HS-27A (cell line): ENCODE results near the gene ZBTB7A.

Source experiments
- DNase-seq: peaks from one replicate; pipeline ENCODE4 v3.0.0-alpha.2; 2012; ENCODE audit warnings: low read depth, missing footprints

The ZBTB7A gene

GRCh38 chr19:4035582-4035981 is 31.1 kb downstream of the ZBTB7A start:
- no peak for DNase-seq

GRCh38 chr19:4035018-4035566 is 31.6 kb downstream of the ZBTB7A start:
- DNase-seq, result no peak

- no peak for DNase-seq
Observed at GRCh38 chr19:4034048-4035017, 32.4 kb downstream of the ZBTB7A start.

GRCh38 chr19:4033028-4033956 is 33.4 kb downstream of the ZBTB7A start:
- no peak for DNase-seq

- no peak for DNase-seq
Observed at GRCh38 chr19:4032436-4032835, 34.3 kb downstream of the ZBTB7A start.

GRCh38 chr19:4031420-4031819 is 35.3 kb downstream of the ZBTB7A start:
- no peak for DNase-seq

GRCh38 chr19:4030981-4031380 is 35.7 kb downstream of the ZBTB7A start:
- no peak for DNase-seq

- DNase-seq, result no peak
Observed at GRCh38 chr19:4030552-4030951, 36.1 kb downstream of the ZBTB7A start.

- no peak for DNase-seq
Observed at GRCh38 chr19:4029247-4029614, 37.5 kb downstream of the ZBTB7A start.

- DNase-seq, result no peak
Observed at GRCh38 chr19:4028334-4029246, 38.1 kb downstream of the ZBTB7A start.

GRCh38 chr19:4027146-4027545 is 39.6 kb downstream of the ZBTB7A start:
- DNase-seq, result no peak

- no peak for DNase-seq
Observed at GRCh38 chr19:4025317-4025716, 41.4 kb downstream of the ZBTB7A start.

- no peak for DNase-seq
Observed at GRCh38 chr19:4023600-4024398, 42.9 kb downstream of the ZBTB7A start.

GRCh38 chr19:4019578-4019977 is 47.1 kb downstream of the ZBTB7A start:
- DNase-seq, result no peak

GRCh38 chr19:4018775-4019504 is 47.8 kb downstream of the ZBTB7A start:
- DNase-seq, result no peak

GRCh38 chr19:4018140-4018613 is 48.5 kb downstream of the ZBTB7A start:
- no peak for DNase-seq

GRCh38 chr19:4016903-4017638 is 49.6 kb downstream of the ZBTB7A start:
- DNase-seq, result no peak

- DNase-seq, result no peak
Observed at GRCh38 chr19:4016486-4016885, 50.2 kb downstream of the ZBTB7A start.
